HUES48 (cell line): ENCODE results near the gene GFRA1.

ENCODE experiments used
- H3K27ac ChIP-seq: one replicate; pipeline ENCODE4 v1.7.0; 2013; ENCODE audit warnings: low read depth, low read length, inconsistent platforms
- H3K27me3 ChIP-seq: 2 replicates; pipeline ENCODE4 v1.6.1; 2013; ENCODE audit warnings: mild to moderate bottlenecking, low read length; ENCODE audit not compliant: control insufficient read depth, insufficient read depth
- H3K36me3 ChIP-seq: 2 replicates; pipeline ENCODE4 v1.6.1; 2013; ENCODE audit warnings: low read length; ENCODE audit not compliant: control insufficient read depth, insufficient read depth
- H3K4me1 ChIP-seq: 2 replicates; pipeline ENCODE4 v1.6.1; 2013; ENCODE audit warnings: mild to moderate bottlenecking, low read length; ENCODE audit not compliant: control insufficient read depth, insufficient read depth
- H3K4me3 ChIP-seq: 2 replicates; pipeline ENCODE4 v1.5.1; 2013; ENCODE audit warnings: mild to moderate bottlenecking, low read depth, low read length
- H3K9ac ChIP-seq: 2 replicates; pipeline ENCODE4 v1.6.1; 2013; ENCODE audit warnings: mild to moderate bottlenecking, low read depth, low read length, moderate library complexity
- H3K9me3 ChIP-seq: 2 replicates; pipeline ENCODE4 v1.6.1; 2013; ENCODE audit warnings: low read length; ENCODE audit not compliant: control insufficient read depth, insufficient read depth

GFRA1 gene

DNA sequence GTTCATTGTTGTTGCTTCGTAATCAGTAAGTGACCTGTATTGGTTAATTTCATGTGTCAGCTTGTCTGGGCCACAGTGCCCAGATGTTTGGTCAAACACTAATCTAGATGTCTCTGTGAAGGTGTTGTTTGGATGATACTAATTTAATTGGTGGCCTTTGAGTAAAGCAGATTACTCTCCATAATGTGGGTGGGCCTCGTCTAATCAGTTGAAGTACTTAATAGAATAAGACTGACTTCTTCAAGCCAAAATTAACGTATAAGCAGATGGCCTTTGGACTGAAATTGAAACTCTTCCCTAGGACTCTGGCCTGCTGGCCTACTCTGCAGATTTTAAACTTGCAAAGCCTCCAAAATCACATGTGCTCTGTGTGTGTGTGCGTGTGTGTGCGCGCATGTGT is 245.7 kb downstream of the GFRA1 start:
- Histone ChIP-seq H3K9me3 (no peaks in the 10 kb centered on the region), H3K4me3 (no peak overlapping the region), H3K4me1 (no peaks in the 10 kb centered on the region), H3K27ac (no peak overlapping the region), H3K9ac (no peak overlapping the region), H3K36me3 (no peaks in the 10 kb centered on the region), H3K27me3 (no peaks in the 10 kb centered on the region)

DNA sequence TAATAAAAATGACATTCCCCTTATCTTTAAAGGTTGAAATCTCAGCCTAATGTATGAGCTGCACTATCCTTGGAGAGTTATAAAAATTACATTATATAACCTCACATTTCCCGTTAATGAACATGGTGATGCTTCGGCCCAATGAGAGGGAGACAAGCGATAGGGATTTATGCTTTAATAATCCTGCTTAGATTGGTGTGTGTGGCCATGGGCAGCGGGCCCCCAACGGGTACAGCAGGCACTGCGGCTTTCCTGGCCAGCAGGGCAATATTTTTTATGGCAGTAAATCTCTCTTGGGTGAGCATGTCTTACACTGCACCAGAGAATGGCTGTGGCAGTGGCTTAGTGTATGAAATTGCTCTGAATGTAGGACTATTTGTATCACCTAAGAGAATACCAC is 246.3 kb downstream of the GFRA1 start:
- H3K4me3 ChIP-seq, result no peak overlapping the region
- no peaks in the 10 kb centered on the region for H3K36me3 ChIP-seq
- H3K27ac ChIP-seq, result no peak overlapping the region
- no peaks in the 10 kb centered on the region for H3K4me1 ChIP-seq
- no peaks in the 10 kb centered on the region for H3K27me3 ChIP-seq
- H3K9me3 ChIP-seq, result no peaks in the 10 kb centered on the region
- H3K9ac ChIP-seq, result no peak overlapping the region

DNA sequence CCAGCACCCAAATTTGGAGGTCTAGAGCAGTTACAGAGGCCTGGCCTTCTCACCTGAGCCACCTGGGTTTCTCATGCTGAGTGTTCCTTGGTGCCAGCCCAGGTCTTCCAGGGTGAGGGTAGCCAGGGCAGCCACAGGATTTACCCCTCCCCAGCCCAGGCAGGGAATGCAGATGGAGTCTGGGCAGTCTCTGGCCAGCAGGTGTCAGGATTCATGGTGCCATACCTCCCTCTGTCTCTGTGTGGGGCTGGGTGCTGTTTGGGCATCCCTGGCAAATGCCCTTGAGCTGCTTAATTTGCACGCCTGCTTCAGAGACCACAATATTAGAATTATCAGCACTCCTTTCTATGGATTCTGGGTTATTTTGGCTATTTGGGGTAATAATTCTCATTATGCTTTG is 246.7 kb downstream of the GFRA1 start:
- Histone ChIP-seq H3K27me3 (no peaks in the 10 kb centered on the region), H3K9ac (no peak overlapping the region), H3K4me1 (no peaks in the 10 kb centered on the region), H3K36me3 (no peaks in the 10 kb centered on the region), H3K9me3 (no peaks in the 10 kb centered on the region), H3K4me3 (no peak overlapping the region), H3K27ac (no peak overlapping the region)

DNA sequence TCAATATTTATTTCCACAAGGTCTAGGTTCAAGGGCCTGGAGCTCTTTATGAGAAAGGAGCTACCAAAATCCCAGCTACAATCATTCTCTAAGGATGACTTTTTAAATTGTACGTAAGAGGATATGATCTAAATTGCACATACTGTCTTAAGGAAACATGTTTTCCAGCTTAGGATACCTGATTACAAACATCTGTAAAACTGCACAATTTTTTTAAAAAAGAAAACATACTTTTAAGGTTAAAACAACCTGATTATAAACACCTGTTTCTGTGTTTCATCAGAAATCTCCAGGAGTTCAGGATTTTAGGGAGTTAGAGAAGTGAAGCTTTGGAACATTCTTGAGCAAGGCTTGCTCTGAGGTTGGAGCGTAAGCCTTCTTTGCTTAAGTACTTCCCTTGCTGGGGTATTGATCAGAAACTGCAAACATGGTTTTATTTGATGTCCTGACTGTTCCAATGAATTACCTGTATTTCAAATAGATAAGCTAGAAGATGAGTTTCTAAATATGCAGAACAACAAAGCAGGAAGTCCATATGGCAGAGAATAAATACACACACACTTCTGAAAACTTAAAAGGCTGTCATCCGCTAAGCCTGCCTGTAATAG is 248.6 kb downstream of the GFRA1 start:
- Histone ChIP-seq H3K4me1 (no peaks in the 10 kb centered on the region), H3K27me3 (no peaks in the 10 kb centered on the region)

DNA sequence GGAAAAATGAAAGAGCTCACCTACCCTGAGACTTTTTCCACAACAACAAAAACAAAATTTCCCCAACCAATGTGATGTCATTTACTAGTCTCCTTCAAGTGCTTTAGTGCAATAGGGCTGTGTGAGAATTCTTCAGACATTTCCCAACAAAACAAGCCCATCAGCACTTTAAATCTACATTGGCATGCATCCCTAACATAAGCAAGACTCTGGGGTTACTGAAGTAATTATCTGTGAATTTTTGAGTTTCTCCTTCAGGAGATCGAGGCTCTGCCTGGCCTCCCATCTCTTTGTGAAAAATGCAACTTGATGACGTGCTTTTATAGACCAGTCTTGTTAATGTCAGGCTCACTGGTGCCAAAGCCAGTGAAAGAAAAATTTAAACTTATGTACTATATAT is 255.6 kb downstream of the GFRA1 start:
- H3K27ac ChIP-seq, result no peak overlapping the region
- no peaks in the 10 kb centered on the region for H3K36me3 ChIP-seq
- H3K4me1 ChIP-seq, result no peaks in the 10 kb centered on the region
- no peak overlapping the region for H3K9ac ChIP-seq
- H3K4me3 ChIP-seq, result no peak overlapping the region
- no peaks in the 10 kb centered on the region for H3K9me3 ChIP-seq
- no peaks in the 10 kb centered on the region for H3K27me3 ChIP-seq

More for the DNA sequence above, 248.6 kb downstream of the GFRA1 start:
- Histone ChIP-seq H3K27ac (no peak overlapping the region), H3K9me3 (no peaks in the 10 kb centered on the region), H3K4me3 (no peak overlapping the region), H3K36me3 (no peaks in the 10 kb centered on the region), H3K9ac (no peak overlapping the region)

DNA sequence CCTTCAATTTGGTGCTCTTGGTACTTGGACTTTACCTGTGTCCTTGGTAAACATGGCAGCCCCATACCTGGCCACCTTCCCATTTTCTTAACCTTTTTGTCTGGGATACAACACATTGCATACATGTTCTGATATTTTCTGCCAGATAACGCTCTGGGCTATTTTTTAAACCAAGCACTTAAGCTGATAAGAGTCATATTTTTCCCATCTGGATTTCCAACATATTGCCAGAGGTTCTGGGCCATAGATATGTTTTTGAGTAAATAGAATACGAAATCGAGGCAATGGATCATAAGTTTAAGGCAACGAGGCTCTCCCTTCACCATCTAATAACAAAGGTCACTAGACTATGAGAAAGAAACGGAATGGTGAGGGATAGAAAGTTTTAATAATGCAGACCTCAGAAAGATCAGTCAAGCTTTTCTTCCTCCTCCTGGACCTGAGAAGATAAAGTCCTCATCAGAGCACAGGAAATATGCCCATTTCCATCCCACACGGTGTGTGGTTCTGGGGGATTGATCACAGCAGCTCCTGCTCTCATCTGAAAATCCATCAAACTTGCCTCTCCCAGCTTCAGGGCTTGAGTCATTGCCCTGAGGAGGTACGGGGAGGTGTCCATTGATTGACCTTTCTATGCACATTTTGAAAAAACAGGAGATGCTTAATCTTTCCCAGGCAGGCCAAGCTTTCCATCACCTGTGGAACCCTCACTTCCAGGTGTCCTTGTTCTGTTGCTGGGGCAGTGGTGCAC is 257.2 kb downstream of the GFRA1 start:
- H3K9me3 ChIP-seq, result no peaks in the 10 kb centered on the region
- no peaks in the 10 kb centered on the region for H3K36me3 ChIP-seq
- H3K4me1 ChIP-seq, result no peaks in the 10 kb centered on the region
- H3K4me3 ChIP-seq, result no peak overlapping the region
- H3K27me3 ChIP-seq, result no peaks in the 10 kb centered on the region
- no peak overlapping the region for H3K27ac ChIP-seq
- H3K9ac ChIP-seq, result no peak overlapping the region

DNA sequence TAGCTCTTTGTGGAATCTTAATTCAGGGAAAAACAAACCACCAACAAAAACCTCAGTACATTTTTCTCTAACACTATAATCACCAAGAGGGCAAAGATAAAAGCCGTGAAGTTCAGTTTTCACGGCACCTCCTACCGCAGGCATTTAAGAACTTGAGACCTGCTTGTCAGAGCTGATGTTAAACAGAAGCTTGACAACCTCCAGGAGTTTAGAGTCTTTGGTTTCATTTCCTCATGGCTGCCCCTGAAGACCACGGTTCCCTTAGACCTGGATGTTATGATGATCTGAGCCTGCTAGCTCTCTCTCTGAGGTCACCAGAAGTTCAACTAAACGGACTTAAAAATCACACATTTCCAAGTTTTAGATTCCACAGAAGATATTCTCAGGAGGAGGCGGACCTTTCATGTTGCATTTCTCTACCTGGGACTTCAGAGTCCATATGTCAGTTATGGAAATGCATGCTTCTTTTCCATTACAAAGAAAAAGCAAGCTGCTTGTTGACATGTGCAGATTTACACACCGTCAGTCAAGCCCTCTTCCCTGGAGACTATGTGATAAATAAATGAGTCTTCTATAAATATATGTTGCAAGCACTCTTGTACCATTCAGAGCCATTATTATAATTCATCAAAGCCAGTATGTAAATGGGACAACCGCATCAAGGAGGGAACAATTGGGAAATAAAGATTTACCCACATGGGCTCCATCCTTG is 258.0 kb downstream of the GFRA1 start:
- Histone ChIP-seq H3K27ac (no peak overlapping the region), H3K9ac (no peak overlapping the region), H3K36me3 (no peaks in the 10 kb centered on the region), H3K27me3 (no peaks in the 10 kb centered on the region), H3K9me3 (no peaks in the 10 kb centered on the region), H3K4me3 (no peak overlapping the region), H3K4me1 (no peaks in the 10 kb centered on the region)

DNA sequence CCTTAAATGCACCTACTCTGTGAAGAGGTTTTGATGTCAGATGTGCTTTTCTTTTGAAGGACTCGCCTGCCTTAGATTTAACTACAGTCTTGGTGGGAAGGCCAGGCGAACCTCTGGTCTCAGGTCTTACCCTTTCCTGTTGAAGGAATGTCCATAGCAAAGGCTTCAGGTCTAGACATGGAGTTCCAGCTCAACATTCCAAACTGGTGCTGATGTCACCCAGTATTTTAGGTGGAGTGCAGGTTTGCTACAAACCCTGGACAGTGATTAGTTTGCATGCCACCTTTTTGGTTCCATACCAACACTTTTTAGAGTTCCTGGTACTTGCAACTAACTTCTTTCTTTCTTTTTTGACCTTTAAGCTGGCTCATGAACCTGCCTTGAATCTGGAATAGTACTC is 258.7 kb downstream of the GFRA1 start:
- Histone ChIP-seq H3K27ac (no peak overlapping the region), H3K9ac (no peak overlapping the region), H3K4me3 (no peak overlapping the region), H3K9me3 (no peaks in the 10 kb centered on the region), H3K27me3 (no peaks in the 10 kb centered on the region), H3K4me1 (no peaks in the 10 kb centered on the region), H3K36me3 (no peaks in the 10 kb centered on the region)

DNA sequence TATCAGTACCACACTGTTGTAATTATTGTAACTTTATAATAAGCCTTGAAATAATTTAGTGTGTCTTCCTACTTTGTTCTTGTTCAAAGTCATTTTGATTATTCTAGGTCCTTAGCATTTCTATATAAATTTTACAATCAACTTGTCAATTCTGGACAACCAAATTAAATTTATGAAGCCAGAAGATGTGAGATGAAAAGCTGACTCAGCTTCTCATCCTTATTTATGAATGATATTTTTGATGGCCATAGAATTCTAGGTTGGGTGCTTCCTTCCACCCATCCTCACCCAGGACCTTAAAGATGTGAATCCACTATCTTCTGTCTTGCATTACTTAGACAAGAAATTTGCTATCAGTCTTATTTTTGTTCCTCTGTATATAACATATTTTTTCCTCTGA is 261.1 kb downstream of the GFRA1 start:
- H3K27ac ChIP-seq, result no peak overlapping the region
- no peak overlapping the region for H3K4me3 ChIP-seq
- H3K9me3 ChIP-seq, result no peaks in the 10 kb centered on the region
- no peak overlapping the region for H3K9ac ChIP-seq
- no peaks in the 10 kb centered on the region; the same call in 1 of the 2 replicates for H3K4me1 ChIP-seq
- no peaks in the 10 kb centered on the region for H3K27me3 ChIP-seq
- H3K36me3 ChIP-seq, result no peaks in the 10 kb centered on the region

DNA sequence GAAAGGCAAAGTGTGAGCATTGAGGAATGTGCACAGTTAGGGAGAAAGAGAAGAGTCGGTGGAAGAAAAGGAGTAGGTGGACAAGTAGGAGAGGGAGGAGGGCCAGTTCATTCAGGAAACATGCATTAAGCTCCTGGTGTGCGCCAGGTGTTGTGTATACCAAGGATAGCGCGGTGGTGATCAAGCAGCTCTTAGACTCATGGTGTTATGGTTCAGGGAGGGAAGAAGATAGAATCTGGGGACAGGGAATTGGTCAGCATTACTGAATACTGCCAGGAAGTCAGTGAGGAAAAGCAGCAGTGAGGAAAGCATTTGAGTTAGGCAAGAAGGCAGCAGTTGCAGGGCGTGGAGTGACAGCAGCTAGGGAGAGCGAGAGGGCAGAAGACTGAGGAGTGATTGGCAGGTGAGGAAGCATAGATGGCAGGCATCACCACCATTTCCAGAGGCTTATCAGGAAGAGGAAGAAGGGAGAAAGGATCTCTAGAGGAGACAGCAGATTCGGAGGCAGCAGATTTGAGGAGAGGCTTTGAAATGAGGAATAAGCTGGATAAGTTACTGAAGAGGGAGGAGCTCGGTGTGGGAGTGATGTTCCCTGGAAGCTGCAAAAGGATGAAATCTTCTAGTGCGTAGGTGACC is 265.6 kb downstream of the GFRA1 start:
- Histone ChIP-seq H3K27me3 (no peaks in the 10 kb centered on the region), H3K27ac (no peak overlapping the region), H3K9ac (no peak overlapping the region), H3K36me3 (no peaks in the 10 kb centered on the region), H3K4me1 (no peaks in the 10 kb centered on the region; the same call in 1 of the 2 replicates), H3K4me3 (no peak overlapping the region), H3K9me3 (no peaks in the 10 kb centered on the region)
